SU-DHL-6 (cell line): ENCODE measurements around the gene LRRC46.

ENCODE experiments used
- H2AFZ ChIP-seq: fragments of 200-600 bp; sonication (generic); 2 replicates; pipeline ENCODE4 v1.6.1; 2014; ENCODE audit warnings: low read depth, mild to moderate bottlenecking, moderate library complexity, mixed read lengths, antibody characterized with exemption, low read length; ENCODE audit not compliant: severe bottlenecking
- H3F3A ChIP-seq: fragments of 200-600 bp; shearing (Covaris generic); 2 replicates; pipeline ENCODE4 v1.6.0; 2016; ENCODE audit warnings: antibody characterized with exemption, mild to moderate bottlenecking; ENCODE audit not compliant: insufficient read depth
- H3K27ac ChIP-seq: fragments of 200-600 bp; sonication (generic); 2 replicates; pipeline ENCODE4 v1.5.1; 2016; ENCODE audit warnings: low read depth, mild to moderate bottlenecking, low read length, moderate library complexity, mixed read lengths
- H3K27me3 ChIP-seq: fragments of 200-600 bp; sonication (generic), shearing (Covaris generic); 2 replicates; pipeline ENCODE4 v1.6.0; 2014; ENCODE audit warnings: mild to moderate bottlenecking, low read length
- H3K36me3 ChIP-seq: fragments of 200-600 bp; sonication (generic); 2 replicates; pipeline ENCODE4 v1.6.1; 2014; ENCODE audit warnings: mild to moderate bottlenecking, low read length, mixed read lengths
- H3K4me2 ChIP-seq: fragments of 300-600, 200-600 bp; shearing (Covaris generic), sonication (generic); 2 replicates; pipeline ENCODE4 v1.6.0; 2014; ENCODE audit warnings: low read length, low read depth, mild to moderate bottlenecking; ENCODE audit not compliant: poor library complexity, severe bottlenecking
- H3K4me3 ChIP-seq: fragments of 200-600 bp; sonication (generic); 2 replicates; pipeline ENCODE4 v1.5.1; 2014; ENCODE audit warnings: antibody characterized with exemption, low read length, mild to moderate bottlenecking, mixed read lengths; ENCODE audit not compliant: insufficient read depth, poor library complexity, severe bottlenecking
- H3K79me2 ChIP-seq: fragments of 200-600 bp; sonication (generic); 2 replicates; pipeline ENCODE4 v1.6.1; 2014; ENCODE audit warnings: mild to moderate bottlenecking, low read length, moderate library complexity; ENCODE audit not compliant: insufficient read depth
- H3K9ac ChIP-seq: fragments of 200-600 bp; sonication (generic); 2 replicates; pipeline ENCODE4 v1.7.0; 2014; ENCODE audit warnings: mild to moderate bottlenecking, low read length
- H3K9me2 ChIP-seq: fragments of 200-600 bp; sonication (generic); replicated peaks from 2 replicates; pipeline ENCODE4 v1.6.1; 2014; ENCODE audit warnings: low read length; ENCODE audit not compliant: insufficient read depth
- H3K9me3 ChIP-seq: fragments of 200-600 bp; sonication (generic); 2 replicates; pipeline ENCODE4 v1.6.1; 2014; ENCODE audit warnings: low read length, mixed read lengths; ENCODE audit not compliant: insufficient read depth
- H4K20me1 ChIP-seq: fragments of 200-600 bp; sonication (generic); 2 replicates; pipeline ENCODE4 v1.6.1; 2014; ENCODE audit warnings: low read depth, mild to moderate bottlenecking, antibody characterized with exemption, low read length, moderate library complexity, mixed read lengths
- CTCF ChIP-seq: fragments of 200-600 bp; sonication (generic); IDR thresholded peaks from one replicate; pipeline ENCODE4 v1.5.1; 2017; ENCODE audit warnings: antibody characterized with exemption, mild to moderate bottlenecking, low read length, moderate library complexity; ENCODE audit not compliant: insufficient read depth, poor library complexity, severe bottlenecking
- EZH2phosphoT487 ChIP-seq: fragments of 200-600 bp; sonication (generic), shearing (Covaris generic); conservative IDR thresholded peaks from 2 replicates; pipeline ENCODE4 v1.6.1; 2018; ENCODE audit warnings: mild to moderate bottlenecking, antibody characterized with exemption, low read length, moderate library complexity, mixed read lengths

Gene LRRC46

GRCh38 chr17:47872019-47872650 lies 40.7 kb downstream of the LRRC46 start:
- Histone ChIP-seq H3K9me3 (no peaks in the 10 kb centered on the region), H3K9me2 (no peaks in the 10 kb centered on the region), H4K20me1 (no peaks in the 10 kb centered on the region), H3K9ac (no peak overlapping the region), H3K4me2 (no peak overlapping the region), H3K27ac (no peak overlapping the region), H2AFZ (no peak overlapping the region), H3K27me3 (no peaks in the 10 kb centered on the region), H3K4me3 (no peak overlapping the region), H3F3A (no peaks in the 10 kb centered on the region), H3K36me3 (no peaks in the 10 kb centered on the region), H3K79me2 (no peaks in the 10 kb centered on the region)
- TF ChIP-seq EZH2phosphoT487 (no peak), CTCF (no peak)

- H3K36me3 ChIP-seq = no peaks in the 10 kb centered on the region
- H3K9me2 ChIP-seq = no peaks in the 10 kb centered on the region
- no peaks in the 10 kb centered on the region for H4K20me1 ChIP-seq
- no peaks in the 10 kb centered on the region for H3K27me3 ChIP-seq
- H3K27ac ChIP-seq = no peak overlapping the region
- no peaks in the 10 kb centered on the region for H3F3A ChIP-seq
- H3K9ac ChIP-seq = no peak overlapping the region
- H3K9me3 ChIP-seq = no peaks in the 10 kb centered on the region
- TF ChIP-seq EZH2phosphoT487 (no peak), CTCF (no peak)
- no peak overlapping the region for H3K4me2 ChIP-seq
- no peak overlapping the region for H3K4me3 ChIP-seq
- H3K79me2 ChIP-seq = no peaks in the 10 kb centered on the region
- no peak overlapping the region for H2AFZ ChIP-seq
Observed at GRCh38 chr17:47872651-47873161, 41.2 kb downstream of the LRRC46 start.

GRCh38 chr17:47873200-47874090 lies 42.0 kb downstream of the LRRC46 start:
- no peak for TF ChIP-seq CTCF
- TF ChIP-seq EZH2phosphoT487 = no peak
- H4K20me1 ChIP-seq = no peaks in the 10 kb centered on the region
- no peak overlapping the region for H3K9ac ChIP-seq
- H3K79me2 ChIP-seq = no peaks in the 10 kb centered on the region
- H3K9me3 ChIP-seq = no peaks in the 10 kb centered on the region
- no peak overlapping the region for H3K4me2 ChIP-seq
- H3K27me3 ChIP-seq = no peaks in the 10 kb centered on the region
- no peaks in the 10 kb centered on the region for H3K36me3 ChIP-seq
- no peaks in the 10 kb centered on the region for H3K9me2 ChIP-seq
- no peak overlapping the region for H2AFZ ChIP-seq
- H3K4me3 ChIP-seq = no peak overlapping the region
- H3K27ac ChIP-seq = no peak overlapping the region
- no peaks in the 10 kb centered on the region for H3F3A ChIP-seq
